GM12878 (cell line): ENCODE data around the gene USH2A. TPM values are rescaled to one million over a fixed set of nuclear protein-coding genes. Genes with fewer than 3 reads are reported as not detected.

Experiments used
- ATAC-seq: fragments of 200-7000 bp; cut with Tn5 transposase; 3 replicates; pipeline ENCODE4 v1.9.1; 2020; ENCODE audit warnings: mild to moderate bottlenecking, moderate library complexity
- BruUV-seq: library from RNA; stranded (reverse); fragments of 400-500 nt; replicated peaks from 2 replicates; lab custom pipeline; 2021; lab: Mats Ljungman, UMichigan
- CTCF ChIA-PET: fragments of 300-600 bp; sonication (Branson Sonifier 250); formaldehyde crosslinking; extraction: SDS; loops from one replicate; lab custom pipeline; 2021; ENCODE audit warnings: inconsistent platforms; lab: Yijun Ruan, JAX
- POLR2A ChIA-PET: fragments of 350-600 bp; formaldehyde crosslinking; extraction: SDS; loops from one replicate; lab custom pipeline; 2021; ENCODE audit warnings: inconsistent platforms; lab: Charles Lee
- RAD21 ChIA-PET: fragments of 300-600 bp; sonication (Branson Sonifier 250); formaldehyde crosslinking; loops from one replicate; lab custom pipeline; 2023; ENCODE audit warnings: antibody characterized with exemption; ENCODE audit not compliant: unreplicated experiment; lab: Charles Lee
- SMC1A ChIA-PET: fragments of 300-600 bp; sonication (Branson Sonifier 250); formaldehyde crosslinking; loops from one replicate; lab custom pipeline; 2023; ENCODE audit not compliant: unreplicated experiment, uncharacterized antibody; lab: Charles Lee
- DNase-seq: peaks from one replicate; pipeline ENCODE4 v3.0.0-alpha.2; 2011; ENCODE audit warnings: low read depth, low spot score
- FAIRE-seq: peaks from 3 replicates; lab custom pipeline; 2011; peaks lifted over from hg19 to GRCh38; lab: Jason Lieb, UNC
- H2AFZ ChIP-seq: 2 replicates; pipeline ENCODE4 v1.6.0; 2011; ENCODE audit warnings: low read depth, low read length, control low read depth; ENCODE audit not compliant: control insufficient read depth
- H3K27ac ChIP-seq: 2 replicates; pipeline ENCODE4 v1.5.1; 2011; ENCODE audit warnings: control low read depth; ENCODE audit not compliant: control insufficient read depth, insufficient read depth
- H3K27me3 ChIP-seq, 2 experiments: replicated peaks in 1 of 2; 2 replicates each; pipeline versions ENCODE4 v1.6.0 to v1.6.1; 2011; ENCODE audit warnings: low read length in 1 of 2; ENCODE audit not compliant: control insufficient read depth in 2 of 2, insufficient read depth in 2 of 2
- H3K36me3 ChIP-seq, 2 experiments: 2 replicates each; pipeline ENCODE4 v1.5.1; 2011; ENCODE audit warnings: low read length in 1 of 2; ENCODE audit not compliant: control insufficient read depth in 2 of 2, insufficient read depth in 2 of 2
- H3K4me1 ChIP-seq: 2 replicates; pipeline ENCODE4 v1.6.1; 2011; ENCODE audit warnings: mild to moderate bottlenecking, low read length, moderate library complexity, mixed read lengths; ENCODE audit not compliant: control insufficient read depth, insufficient read depth
- H3K4me2 ChIP-seq: 2 replicates; pipeline ENCODE4 v1.6.0; 2011; ENCODE audit warnings: control low read depth; ENCODE audit not compliant: control insufficient read depth, insufficient read depth
- H3K4me3 ChIP-seq: fragments of 200-600 bp; sonication (generic); 2 replicates; pipeline ENCODE4 v1.5.1; 2016
- H3K79me2 ChIP-seq: 2 replicates; pipeline ENCODE4 v1.6.0; 2011; ENCODE audit warnings: low read length; ENCODE audit not compliant: control insufficient read depth, insufficient read depth
- H3K9ac ChIP-seq: 2 replicates; pipeline ENCODE4 v1.8.0; 2011; ENCODE audit warnings: low read length, control low read depth, mixed read lengths; ENCODE audit not compliant: control insufficient read depth, insufficient read depth
- H3K9me3 ChIP-seq: replicated peaks from 3 replicates; pipeline ENCODE4 v1.5.1; 2011; ENCODE audit warnings: mild to moderate bottlenecking, low read length; ENCODE audit not compliant: control insufficient read depth, insufficient read depth
- H4K20me1 ChIP-seq: 2 replicates; pipeline ENCODE4 v1.6.0; 2011; ENCODE audit not compliant: control insufficient read depth, insufficient read depth
- CHD4 ChIP-seq: fragments of 200-600 bp; sonication (generic); IDR thresholded peaks from 2 replicates; pipeline ENCODE4 v1.6.1; 2016; ENCODE audit warnings: mild to moderate bottlenecking
- CREB1 ChIP-seq: IDR thresholded peaks from 2 replicates; pipeline ENCODE4 v1.6.1; 2012; ENCODE audit warnings: low read depth, mild to moderate bottlenecking, inconsistent platforms
- IKZF2 ChIP-seq, 2 experiments: fragments of 450-650 bp; IDR thresholded peaks; 2 replicates each; pipeline ENCODE4 v1.6.1; 2017; ENCODE audit warnings: mild to moderate bottlenecking in 2 of 2, moderate library complexity in 2 of 2
- KDM1A ChIP-seq: fragments of 200-600 bp; sonication (generic); IDR thresholded peaks from 2 replicates; pipeline ENCODE4 v1.6.1; 2016; ENCODE audit warnings: borderline replicate concordance
- KLF5 ChIP-seq: fragments of 450-650 bp; IDR thresholded peaks from 2 replicates; pipeline ENCODE4 v1.6.1; 2014; ENCODE audit warnings: mild to moderate bottlenecking; ENCODE audit not compliant: partially characterized antibody
- MTA2 ChIP-seq: fragments of 450-650 bp; IDR thresholded peaks from 2 replicates; pipeline ENCODE4 v1.6.1; 2016; ENCODE audit warnings: low read depth, mild to moderate bottlenecking, moderate library complexity
- PAX5 ChIP-seq: IDR thresholded peaks from 2 replicates; pipeline ENCODE4 v1.6.1; 2011; ENCODE audit warnings: low read depth, low read length, borderline replicate concordance
- RAD21 ChIP-seq: IDR thresholded peaks from 2 replicates; pipeline ENCODE4 v1.6.1; 2011; ENCODE audit warnings: mild to moderate bottlenecking, low read depth, low read length, moderate library complexity; ENCODE audit not compliant: insufficient read depth
- SMAD1 ChIP-seq: fragments of 450-650 bp; IDR thresholded peaks from 2 replicates; pipeline ENCODE4 v1.6.1; 2018; ENCODE audit warnings: mild to moderate bottlenecking, low read depth; ENCODE audit not compliant: partially characterized antibody
- SUPT20H ChIP-seq: IDR thresholded peaks from 2 replicates; pipeline ENCODE4 v1.6.1; 2011; ENCODE audit warnings: low read depth, mild to moderate bottlenecking, low read length, moderate library complexity, borderline replicate concordance; ENCODE audit not compliant: control insufficient read depth
- in situ Hi-C: fragments of 300-500 bp; cut with MboI; formaldehyde crosslinking; loops from 9 replicates; pipeline ENCODE4 v1.14.3; 2018; ENCODE audit warnings: mixed read lengths
- intact Hi-C: fragments of 100-400 bp; cut with micrococcal nuclease; formaldehyde crosslinking; loops from one replicate; pipeline ENCODE4 v1.14.2; 2022; ENCODE audit not compliant: unreplicated experiment
- polyA plus RNA-seq, 11 experiments: library from polyadenylated mRNA; depleted of rRNA in 4 of 11; unstranded in 6 of 11; stranded (reverse) in 5 of 11; fragments of >200 nt; fragmentation: Nextera tagmentation in 4 of 11; fragmentation: Illumina TruSeq in 1 of 11; extraction: Ambion mirVana in 4 of 11; extraction: Trizol in 1 of 11; gene quantifications; 1 replicate in 1 of 11; 2 replicates in 10 of 11; pipeline versions ENCODE4 v1.2.1 to v1.2.3, GENCODE V29; 2011 to 2016; ENCODE audit warnings: inconsistent platforms in 2 of 11, missing spikeins in 2 of 11, low read depth in 1 of 11
- total RNA-seq, 4 experiments: library from RNA; depleted of rRNA in 3 of 4; stranded (reverse); fragments of >200 nt in 3 of 4; fragmentation: Illumina TruSeq in 1 of 4; extraction: Trizol in 1 of 4; gene quantifications; 2 replicates each; pipeline versions ENCODE4 v1.2.1 to v1.2.3, GENCODE V29; 2013 to 2021
- TF ChIP-seq, protein P1 (sequence below), 3 experiments: IDR thresholded peaks in 2 of 3; conservative IDR thresholded peaks in 1 of 3; 2 replicates each; pipeline ENCODE4 v1.5.1; 2011; ENCODE audit warnings: low read depth in 3 of 3, low read length in 3 of 3, mild to moderate bottlenecking in 3 of 3, control low read depth in 2 of 3, moderate library complexity in 2 of 3, inconsistent platforms in 1 of 3, mixed read lengths in 1 of 3; ENCODE audit not compliant: control insufficient read depth in 2 of 3, insufficient read depth in 1 of 3; ENCODE audit errors: extremely low read depth in 1 of 3
- TF ChIP-seq, protein P2 (sequence below): fragments of 450-650 bp; IDR thresholded peaks from 2 replicates; pipeline ENCODE4 v1.6.1; 2017; ENCODE audit warnings: mild to moderate bottlenecking, moderate library complexity

The USH2A gene
- total and polyA plus RNA-seq, 10 of the 15 experiments (the other 5 are each of a cell fraction or from before 2014, with no cell fraction given) = under 0.01 to 0.20 (median 0.01) TPM; not detected in 2

DNA sequence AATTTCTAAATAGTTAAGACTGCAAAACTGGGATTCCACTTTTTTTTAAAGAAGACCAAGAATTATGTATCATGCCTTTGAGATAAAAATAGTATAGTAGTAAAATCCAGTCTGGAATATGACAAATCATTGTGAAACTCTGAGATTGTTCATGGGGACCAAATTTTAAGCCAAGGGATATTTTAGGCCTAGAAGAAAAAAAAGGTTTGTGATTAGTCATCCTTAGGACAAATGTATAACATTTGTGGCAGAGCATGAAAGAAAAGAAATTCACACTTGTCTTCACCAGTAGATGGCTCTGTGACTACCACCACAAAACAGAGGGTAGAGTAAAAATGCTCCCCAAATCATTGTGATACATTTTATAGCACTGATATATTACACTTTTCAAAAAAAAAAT lies 630.1 kb downstream of the USH2A start:
- Histone ChIP-seq H3K4me3 (no peak overlapping the region), H3K9ac (no peak overlapping the region), H3K27me3 (no peaks in the 10 kb centered on the region), H3K4me1 (no peaks in the 10 kb centered on the region), H3K36me3 (no peaks in the 10 kb centered on the region), H3K4me2 (no peak overlapping the region), H4K20me1 (no peaks in the 10 kb centered on the region), H3K9me3 (no peaks in the 10 kb centered on the region), H3K27ac (no peak overlapping the region), H3K79me2 (no peaks in the 10 kb centered on the region), H2AFZ (no peak overlapping the region)
- TF ChIP-seq CHD4 = no peak
- TF ChIP-seq IKZF2 (IDR thresholded peaks at IDR 0.05) = no peak
- no peak for TF ChIP-seq MTA2
- TF ChIP-seq SUPT20H = no peak
- no peak for TF ChIP-seq KLF5
- TF ChIP-seq, protein P1, sequence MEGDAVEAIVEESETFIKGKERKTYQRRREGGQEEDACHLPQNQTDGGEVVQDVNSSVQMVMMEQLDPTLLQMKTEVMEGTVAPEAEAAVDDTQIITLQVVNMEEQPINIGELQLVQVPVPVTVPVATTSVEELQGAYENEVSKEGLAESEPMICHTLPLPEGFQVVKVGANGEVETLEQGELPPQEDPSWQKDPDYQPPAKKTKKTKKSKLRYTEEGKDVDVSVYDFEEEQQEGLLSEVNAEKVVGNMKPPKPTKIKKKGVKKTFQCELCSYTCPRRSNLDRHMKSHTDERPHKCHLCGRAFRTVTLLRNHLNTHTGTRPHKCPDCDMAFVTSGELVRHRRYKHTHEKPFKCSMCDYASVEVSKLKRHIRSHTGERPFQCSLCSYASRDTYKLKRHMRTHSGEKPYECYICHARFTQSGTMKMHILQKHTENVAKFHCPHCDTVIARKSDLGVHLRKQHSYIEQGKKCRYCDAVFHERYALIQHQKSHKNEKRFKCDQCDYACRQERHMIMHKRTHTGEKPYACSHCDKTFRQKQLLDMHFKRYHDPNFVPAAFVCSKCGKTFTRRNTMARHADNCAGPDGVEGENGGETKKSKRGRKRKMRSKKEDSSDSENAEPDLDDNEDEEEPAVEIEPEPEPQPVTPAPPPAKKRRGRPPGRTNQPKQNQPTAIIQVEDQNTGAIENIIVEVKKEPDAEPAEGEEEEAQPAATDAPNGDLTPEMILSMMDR (IDR thresholded peaks at IDR 0.05 in 2 of 3, conservative IDR thresholded peaks at IDR 0.05 in 1 of 3; ENCODE audit: control insufficient read depth in 2 of 3, extremely low read depth in 1 of 3, insufficient read depth in 1 of 3, low read depth in 3 of 3, low read length in 3 of 3) = peak; percentile 10 to 33 (median 20); a peak in 2 of 6 replicates
- TF ChIP-seq, protein P2, sequence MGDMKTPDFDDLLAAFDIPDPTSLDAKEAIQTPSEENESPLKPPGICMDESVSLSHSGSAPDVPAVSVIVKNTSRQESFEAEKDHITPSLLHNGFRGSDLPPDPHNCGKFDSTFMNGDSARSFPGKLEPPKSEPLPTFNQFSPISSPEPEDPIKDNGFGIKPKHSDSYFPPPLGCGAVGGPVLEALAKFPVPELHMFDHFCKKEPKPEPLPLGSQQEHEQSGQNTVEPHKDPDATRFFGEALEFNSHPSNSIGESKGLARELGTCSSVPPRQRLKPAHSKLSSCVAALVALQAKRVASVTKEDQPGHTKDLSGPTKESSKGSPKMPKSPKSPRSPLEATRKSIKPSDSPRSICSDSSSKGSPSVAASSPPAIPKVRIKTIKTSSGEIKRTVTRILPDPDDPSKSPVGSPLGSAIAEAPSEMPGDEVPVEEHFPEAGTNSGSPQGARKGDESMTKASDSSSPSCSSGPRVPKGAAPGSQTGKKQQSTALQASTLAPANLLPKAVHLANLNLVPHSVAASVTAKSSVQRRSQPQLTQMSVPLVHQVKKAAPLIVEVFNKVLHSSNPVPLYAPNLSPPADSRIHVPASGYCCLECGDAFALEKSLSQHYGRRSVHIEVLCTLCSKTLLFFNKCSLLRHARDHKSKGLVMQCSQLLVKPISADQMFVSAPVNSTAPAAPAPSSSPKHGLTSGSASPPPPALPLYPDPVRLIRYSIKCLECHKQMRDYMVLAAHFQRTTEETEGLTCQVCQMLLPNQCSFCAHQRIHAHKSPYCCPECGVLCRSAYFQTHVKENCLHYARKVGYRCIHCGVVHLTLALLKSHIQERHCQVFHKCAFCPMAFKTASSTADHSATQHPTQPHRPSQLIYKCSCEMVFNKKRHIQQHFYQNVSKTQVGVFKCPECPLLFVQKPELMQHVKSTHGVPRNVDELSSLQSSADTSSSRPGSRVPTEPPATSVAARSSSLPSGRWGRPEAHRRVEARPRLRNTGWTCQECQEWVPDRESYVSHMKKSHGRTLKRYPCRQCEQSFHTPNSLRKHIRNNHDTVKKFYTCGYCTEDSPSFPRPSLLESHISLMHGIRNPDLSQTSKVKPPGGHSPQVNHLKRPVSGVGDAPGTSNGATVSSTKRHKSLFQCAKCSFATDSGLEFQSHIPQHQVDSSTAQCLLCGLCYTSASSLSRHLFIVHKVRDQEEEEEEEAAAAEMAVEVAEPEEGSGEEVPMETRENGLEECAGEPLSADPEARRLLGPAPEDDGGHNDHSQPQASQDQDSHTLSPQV = no peak
- TF ChIP-seq KDM1A = no peak
- TF ChIP-seq SMAD1 = no peak
- TF ChIP-seq RAD21 = peak; percentile 27; the same call in 1 of the 2 replicates
- TF ChIP-seq PAX5 = no peak
- TF ChIP-seq CREB1 = no peak
- DNase-seq (no peak), FAIRE-seq (no peak), ATAC-seq (peak; percentile 51; the same call in 2 of the 3 replicates)
- BruUV-seq = no TSS peak
- SMC1A ChIA-PET = no interaction called here
- POLR2A ChIA-PET = no interaction called here
- RAD21 ChIA-PET = no interaction called here
- intact Hi-C loops = no loop called here
- CTCF ChIA-PET = no interaction called here
- in situ Hi-C loops = no loop called here
